Neural progenitor cell (in vitro differentiated cells): ENCODE data around the gene BOLA3.

Experiments used
- EZH2phosphoT487 ChIP-seq: fragments of 200-600 bp; sonication (generic); IDR thresholded peaks from 2 replicates; pipeline ENCODE4 v1.6.1; 2017; ENCODE audit warnings: antibody characterized with exemption
- TF ChIP-seq, protein P1 (sequence below): fragments of 200-600 bp; sonication (generic); IDR thresholded peaks from 2 replicates; pipeline ENCODE4 v1.5.1; 2017; ENCODE audit warnings: antibody characterized with exemption, mild to moderate bottlenecking

DNA sequence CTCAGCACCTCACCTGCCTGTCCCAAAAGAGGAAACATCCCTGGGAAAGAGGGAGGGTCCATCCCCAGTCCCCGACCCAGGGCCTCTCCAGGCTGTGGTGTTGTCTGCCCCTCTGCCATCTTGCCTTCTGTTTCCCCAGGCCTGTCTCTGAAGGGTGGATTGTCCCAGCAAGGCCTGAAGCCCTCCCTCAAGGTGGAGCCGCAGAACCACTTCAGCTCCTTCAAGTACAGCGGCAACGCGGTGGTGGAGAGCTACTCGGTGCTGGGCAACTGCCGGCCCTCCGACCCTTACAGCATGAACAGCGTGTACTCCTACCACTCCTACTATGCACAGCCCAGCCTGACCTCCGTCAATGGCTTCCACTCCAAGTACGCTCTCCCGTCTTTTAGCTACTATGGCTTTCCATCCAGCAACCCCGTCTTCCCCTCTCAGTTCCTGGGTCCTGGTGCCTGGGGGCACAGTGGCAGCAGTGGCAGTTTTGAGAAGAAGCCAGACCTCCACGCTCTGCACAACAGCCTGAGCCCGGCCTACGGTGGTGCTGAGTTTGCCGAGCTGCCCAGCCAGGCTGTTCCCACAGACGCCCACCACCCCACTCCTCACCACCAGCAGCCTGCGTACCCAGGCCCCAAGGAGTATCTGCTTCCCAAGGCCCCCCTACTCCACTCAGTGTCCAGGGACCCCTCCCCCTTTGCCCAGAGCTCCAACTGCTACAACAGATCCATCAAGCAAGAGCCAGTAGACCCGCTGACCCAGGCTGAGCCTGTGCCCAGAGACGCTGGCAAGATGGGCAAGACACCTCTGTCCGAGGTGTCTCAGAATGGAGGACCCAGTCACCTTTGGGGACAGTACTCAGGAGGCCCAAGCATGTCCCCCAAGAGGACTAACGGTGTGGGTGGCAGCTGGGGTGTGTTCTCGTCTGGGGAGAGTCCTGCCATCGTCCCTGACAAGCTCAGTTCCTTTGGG, 47.2 kb downstream of the BOLA3 start:
- TF ChIP-seq, protein P1, sequence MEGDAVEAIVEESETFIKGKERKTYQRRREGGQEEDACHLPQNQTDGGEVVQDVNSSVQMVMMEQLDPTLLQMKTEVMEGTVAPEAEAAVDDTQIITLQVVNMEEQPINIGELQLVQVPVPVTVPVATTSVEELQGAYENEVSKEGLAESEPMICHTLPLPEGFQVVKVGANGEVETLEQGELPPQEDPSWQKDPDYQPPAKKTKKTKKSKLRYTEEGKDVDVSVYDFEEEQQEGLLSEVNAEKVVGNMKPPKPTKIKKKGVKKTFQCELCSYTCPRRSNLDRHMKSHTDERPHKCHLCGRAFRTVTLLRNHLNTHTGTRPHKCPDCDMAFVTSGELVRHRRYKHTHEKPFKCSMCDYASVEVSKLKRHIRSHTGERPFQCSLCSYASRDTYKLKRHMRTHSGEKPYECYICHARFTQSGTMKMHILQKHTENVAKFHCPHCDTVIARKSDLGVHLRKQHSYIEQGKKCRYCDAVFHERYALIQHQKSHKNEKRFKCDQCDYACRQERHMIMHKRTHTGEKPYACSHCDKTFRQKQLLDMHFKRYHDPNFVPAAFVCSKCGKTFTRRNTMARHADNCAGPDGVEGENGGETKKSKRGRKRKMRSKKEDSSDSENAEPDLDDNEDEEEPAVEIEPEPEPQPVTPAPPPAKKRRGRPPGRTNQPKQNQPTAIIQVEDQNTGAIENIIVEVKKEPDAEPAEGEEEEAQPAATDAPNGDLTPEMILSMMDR, result no peak
- TF ChIP-seq EZH2phosphoT487, result no peak
